Gastrocnemius medialis (tissue), 4 donors: ENCODE data around the gene APBA1. TPM values are rescaled to one million over a fixed set of nuclear protein-coding genes. Genes with fewer than 3 reads are reported as not detected.

Experiments used
- ATAC-seq, 2 donors: fragments of 150-250 bp; one replicate each; pipeline ENCODE4 v1.9.1; 2016
- DNase-seq, 2 donors: peaks; one replicate each; pipeline ENCODE4 v3.0.0-alpha.2; 2019
- H3K27ac ChIP-seq, 4 donors: fragments of 200-600 bp; sonication (generic); 1 replicate in 1 of 4; 2 replicates in 3 of 4; pipeline ENCODE4 v1.5.1; 2016 to 2018; ENCODE audit warnings: mild to moderate bottlenecking in 2 of 4, moderate library complexity in 1 of 4
- H3K27me3 ChIP-seq, 3 donors: fragments of 200-600 bp; sonication (generic) in 2 of 3; 1 replicate in 1 of 3; 2 replicates in 2 of 3; pipeline versions ENCODE4 v1.5.1 to v1.6.0; 2016 to 2019; ENCODE audit warnings: mild to moderate bottlenecking in 1 of 3, moderate library complexity in 1 of 3
- H3K36me3 ChIP-seq, 2 donors: fragments of 200-600 bp; sonication (generic) in 1 of 2; one replicate each; pipeline ENCODE4 v1.5.1; 2017 to 2018
- H3K4me1 ChIP-seq, 2 donors: fragments of 200-600 bp; sonication (generic) in 1 of 2; one replicate each; pipeline ENCODE4 v1.5.1; 2016 to 2017; ENCODE audit warnings: mild to moderate bottlenecking in 2 of 2
- H3K4me3 ChIP-seq, 4 donors: fragments of 200-600 bp; sonication (generic) in 3 of 4; 1 replicate in 1 of 4; 2 replicates in 3 of 4; pipeline ENCODE4 v1.5.1; 2016 to 2019; ENCODE audit warnings: mild to moderate bottlenecking in 2 of 4
- H3K9me3 ChIP-seq, 3 donors: fragments of 200-600 bp; sonication (generic) in 2 of 3; 1 replicate in 1 of 3; 2 replicates in 2 of 3; pipeline ENCODE4 v1.5.1; 2016 to 2019
- CTCF ChIP-seq, 5 experiments: fragments of 450-650 bp in 3 of 5; fragments of 200-600 bp in 2 of 5; sonication (generic) in 2 of 5; IDR thresholded peaks in 4 of 5; conservative IDR thresholded peaks in 1 of 5; 1 replicate in 4 of 5; 2 replicates in 1 of 5; pipeline ENCODE4 v1.5.1; 2016 to 2019; ENCODE audit warnings: antibody characterized with exemption in 5 of 5, mild to moderate bottlenecking in 3 of 5, moderate library complexity in 3 of 5
- POLR2A ChIP-seq, 2 donors: fragments of 450-650 bp; IDR thresholded peaks; one replicate each; pipeline ENCODE4 v1.6.1; 2017; ENCODE audit warnings: antibody characterized with exemption in 2 of 2, mild to moderate bottlenecking in 2 of 2, moderate library complexity in 2 of 2
- in situ Hi-C, 4 donors: fragments of 200-750 bp; cut with MboI; loops; one replicate each; pipeline versions ENCODE4 v1.15.0 to v1.8.0; 2017; ENCODE audit warnings: low sequenced_read_pairs in 4 of 4
- intact Hi-C: fragments of 100-400 bp; cut with DNase I; formaldehyde crosslinking; loops from one replicate; pipeline ENCODE4 v1.15.1; 2023; ENCODE audit warnings: low total_unique reads
- total RNA-seq, 4 donors: library from RNA; depleted of rRNA; stranded (reverse); fragments of >200 nt; gene quantifications; one replicate each; pipeline versions ENCODE4 v1.1.0 to v1.2.3, GENCODE V29; 2016

Gene APBA1
- total RNA-seq, 4 donors from 2014 or later, result 0.61 to 2.3 (median 1.4) TPM

GRCh38 chr9:69604568-69605219 lies 67.5 kb downstream of the APBA1 start:
- H3K27me3 ChIP-seq, result no peaks in the 10 kb centered on the region
- no peak overlapping the region for H3K4me3 ChIP-seq
- in situ Hi-C loops, result no loop called here
- no peak overlapping the region for H3K27ac ChIP-seq
- H3K9me3 ChIP-seq, result no peaks in the 10 kb centered on the region
- ATAC-seq, result no peak
- intact Hi-C loops, result no loop called here
- TF ChIP-seq POLR2A (IDR thresholded peaks at IDR 0.05) (no peak), CTCF (IDR thresholded peaks at IDR 0.05 in 4 of 5, conservative IDR thresholded peaks at IDR 0.05 in 1 of 5) (no peak)
- H3K36me3 ChIP-seq, result no peaks in the 10 kb centered on the region
- H3K4me1 ChIP-seq, result peaks cover 13 to 24% of the 10 kb centered on the region in 2 donors
- DNase-seq, result no peak

- Histone ChIP-seq H3K36me3 (no peaks in the 10 kb centered on the region), H3K9me3 (no peaks in the 10 kb centered on the region), H3K4me3 (no peak overlapping the region), H3K27ac (no peak overlapping the region), H3K27me3 (no peaks in the 10 kb centered on the region), H3K4me1 (peaks cover 13 to 24% of the 10 kb centered on the region in 2 donors)
- intact Hi-C loops, result no loop called here
- TF ChIP-seq CTCF (IDR thresholded peaks at IDR 0.05 in 4 of 5, conservative IDR thresholded peaks at IDR 0.05 in 1 of 5) (no peak), POLR2A (IDR thresholded peaks at IDR 0.05) (no peak)
- in situ Hi-C loops, result no loop called here
- ATAC-seq (no peak), DNase-seq (no peak)
Measured at GRCh38 chr9:69603656-69604055, 68.5 kb downstream of the APBA1 start.

GRCh38 chr9:69602773-69603172 lies 69.4 kb downstream of the APBA1 start:
- no peak for DNase-seq
- H3K4me3 ChIP-seq, result no peak overlapping the region
- intact Hi-C loops, result no loop called here
- H3K9me3 ChIP-seq, result no peaks in the 10 kb centered on the region
- peaks cover 13 to 24% of the 10 kb centered on the region in 2 donors for H3K4me1 ChIP-seq
- TF ChIP-seq POLR2A (IDR thresholded peaks at IDR 0.05) (no peak), CTCF (IDR thresholded peaks at IDR 0.05 in 4 of 5, conservative IDR thresholded peaks at IDR 0.05 in 1 of 5) (no peak)
- H3K27ac ChIP-seq, result no peak overlapping the region
- no peaks in the 10 kb centered on the region for H3K27me3 ChIP-seq
- no peaks in the 10 kb centered on the region for H3K36me3 ChIP-seq
- in situ Hi-C loops, result no loop called here
- ATAC-seq, result no peak

- Histone ChIP-seq H3K4me1 (peaks cover 13 to 24% of the 10 kb centered on the region in 2 donors), H3K4me3 (no peak overlapping the region), H3K27ac (no peak overlapping the region), H3K36me3 (no peaks in the 10 kb centered on the region), H3K9me3 (no peaks in the 10 kb centered on the region), H3K27me3 (no peaks in the 10 kb centered on the region)
- TF ChIP-seq POLR2A (IDR thresholded peaks at IDR 0.05) (no peak), CTCF (IDR thresholded peaks at IDR 0.05 in 4 of 5, conservative IDR thresholded peaks at IDR 0.05 in 1 of 5) (no peak)
- ATAC-seq (no peak), DNase-seq (no peak)
- in situ Hi-C loops, result no loop called here
- intact Hi-C loops, result no loop called here
Measured at GRCh38 chr9:69601698-69602097, 70.5 kb downstream of the APBA1 start.
